A549 treated with AZD2906 at 1 μM for 4 hours (cell line): ENCODE measurements around the gene WDR5B. TPM values are rescaled to one million over a fixed set of nuclear protein-coding genes. Genes with fewer than 3 reads are reported as not detected.

Source experiments
- total RNA-seq: library from RNA; stranded (reverse); fragments of 200-300 nt; extraction: Qiagen RNA extraction; gene quantifications from 5 replicates; pipeline ENCODE4 v1.2.3, GENCODE V29; 2022

WDR5B gene
- 2.9 to 3.7 TPM (median 3.5 TPM) in 5 replicates for total RNA-seq

DNA sequence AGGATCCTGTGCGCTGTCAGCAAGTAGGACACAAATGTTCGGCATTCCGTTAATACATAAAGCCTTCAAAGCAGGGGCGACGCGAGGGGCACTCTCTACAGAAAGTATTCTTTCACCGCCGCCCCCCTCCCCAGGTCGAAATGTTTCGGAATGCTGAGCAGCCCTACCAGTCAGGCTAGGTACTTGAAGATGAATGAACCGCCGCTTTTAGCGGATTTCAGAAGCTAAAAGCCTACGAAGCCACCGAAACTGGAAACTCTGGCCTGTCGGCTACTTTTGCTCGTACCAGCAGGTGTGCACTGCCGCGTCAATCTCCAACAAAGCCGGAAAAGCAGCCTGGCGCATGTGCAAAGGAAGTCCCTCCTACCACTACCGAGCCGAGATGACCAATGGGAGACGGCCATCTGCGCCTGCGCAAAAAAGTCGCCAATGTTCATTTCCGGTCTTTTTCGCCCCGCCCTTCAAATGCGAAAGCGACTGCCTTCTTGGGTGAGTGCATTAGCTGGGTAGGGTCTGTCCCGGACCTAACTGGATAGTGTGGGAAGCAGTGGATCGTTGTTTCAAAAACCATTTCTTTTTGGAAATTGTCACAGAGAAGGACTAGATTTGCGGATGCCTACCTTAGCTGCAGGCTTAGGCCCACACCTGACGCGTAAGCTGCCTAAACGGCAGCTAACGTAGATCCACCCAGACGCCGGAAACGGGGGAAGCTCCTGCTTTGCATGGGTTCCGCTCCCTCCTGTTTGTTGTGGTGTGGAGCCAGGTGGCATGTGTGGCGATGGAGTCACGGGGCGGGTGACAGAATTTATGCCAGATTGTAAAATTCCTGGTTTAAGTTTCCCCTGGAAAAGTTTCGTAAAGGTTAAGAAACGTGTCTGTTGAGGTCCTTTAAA lies at the start of gene WDR5B:
Gene WDR5B (minus strand): TSS at position 301 of the 893 bp plus-strand sequence. CDS start 534 bp downstream, outside the sequence.

DNA sequence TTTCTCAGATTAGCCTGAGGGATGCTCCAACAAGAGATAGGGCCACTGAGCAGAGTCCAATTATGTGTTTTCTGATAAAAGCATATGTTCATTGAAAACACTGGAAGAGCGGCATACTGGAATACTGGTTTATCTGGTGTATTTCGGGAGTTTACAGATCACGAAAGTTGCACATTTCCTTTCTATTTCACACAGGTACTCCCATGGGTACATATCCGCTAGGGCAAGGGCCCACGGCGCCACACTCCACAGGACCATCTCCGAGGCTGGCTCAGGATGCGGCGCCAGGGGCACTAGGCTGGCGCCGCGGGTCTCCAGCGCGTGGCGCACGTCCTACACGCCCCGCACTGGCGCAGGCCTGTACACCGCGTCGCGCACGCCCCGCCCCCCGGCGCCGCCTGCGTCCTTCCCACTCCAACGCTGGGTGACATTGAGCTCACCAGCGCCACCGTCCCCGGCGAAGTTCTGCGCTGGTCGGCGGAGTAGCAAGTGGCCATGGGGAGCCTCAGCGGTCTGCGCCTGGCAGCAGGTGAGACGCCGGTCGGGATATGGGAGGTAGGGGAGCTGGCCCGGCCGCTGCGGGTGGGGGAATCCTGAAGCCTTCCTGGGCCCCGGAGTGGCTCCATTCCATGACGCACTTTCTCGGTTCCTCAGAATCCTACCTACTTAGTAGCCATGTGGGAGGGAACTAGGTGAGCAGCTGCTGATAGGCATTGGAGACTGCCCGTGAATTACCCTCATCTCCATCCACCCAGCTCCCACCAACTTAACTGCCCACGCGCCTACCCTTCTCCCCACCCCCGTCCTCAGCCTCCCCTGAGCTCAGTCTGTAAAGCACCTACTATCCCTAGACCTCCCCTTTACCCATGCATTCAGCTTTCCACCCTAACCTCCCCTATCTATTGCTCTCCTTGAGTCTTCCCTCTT lies 31.8 kb downstream of the WDR5B start, which contains the start of gene FAM162A:
Gene FAM162A (plus strand): TSS at position 412 of the 927 bp plus-strand sequence. CDS start 84 bp downstream, at position 496.

DNA sequence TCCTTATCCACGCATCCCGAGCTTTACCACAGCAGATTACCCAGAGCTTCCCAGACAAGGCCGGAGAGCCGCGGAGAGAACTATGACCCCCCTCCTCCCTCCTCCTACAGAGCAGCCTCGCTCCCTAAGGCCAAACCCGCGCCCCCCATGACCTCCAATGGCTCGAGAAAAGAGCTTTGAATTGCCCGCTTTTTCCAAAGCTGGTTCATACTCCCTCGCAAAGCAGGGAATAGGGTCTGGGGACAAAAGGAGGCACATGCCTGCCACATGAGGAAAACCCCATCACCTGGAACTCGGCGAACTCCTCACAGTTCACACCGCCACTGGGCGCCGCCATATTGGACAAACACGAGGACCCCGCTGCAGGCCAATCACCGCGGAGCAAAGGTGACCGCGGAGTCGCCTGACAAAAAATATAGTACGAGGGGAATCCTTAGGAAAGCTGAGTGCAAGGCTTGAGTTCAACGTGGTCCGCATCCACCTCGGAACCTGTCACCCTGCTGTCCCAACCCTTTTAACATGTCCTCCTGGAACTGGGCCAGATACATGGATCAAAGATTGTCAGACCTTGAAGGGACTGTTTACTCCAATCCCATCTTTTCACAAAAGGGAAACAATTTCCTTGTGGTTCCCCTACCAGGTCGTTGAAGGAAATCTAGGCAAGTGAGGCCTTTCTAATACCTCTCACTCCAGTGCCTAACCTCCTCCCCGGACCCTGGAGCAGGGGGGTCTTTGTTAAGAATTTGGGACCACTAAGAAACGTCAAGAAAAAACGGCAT lies 32.8 kb downstream of the WDR5B start, which contains the start of gene MIX23:
Gene MIX23 (minus strand): TSS at position 344 of the 779 bp plus-strand sequence. CDS start 7 bp downstream, at position 337.

Other genes starting within 250 kb of the WDR5B start
- not detected in 5 replicates for gene CASR, start 232.4 kb downstream of the WDR5B start, total RNA-seq
- gene CSTA, start 90.8 kb downstream of the WDR5B start, total RNA-seq = 0.81 to 1.1 TPM (median 0.86 TPM) in 5 replicates
- 42.5 to 60.6 TPM (median 44.8 TPM) in 5 replicates for gene MIX23, start 32.8 kb downstream of the WDR5B start, total RNA-seq
- gene FAM162A, start 31.9 kb downstream of the WDR5B start, total RNA-seq = 30.4 to 33.8 TPM (median 31.1 TPM) in 5 replicates
- 50.4 to 61.0 TPM (median 60.2 TPM) in 5 replicates for gene KPNA1, start 98.9 kb upstream of the WDR5B start, total RNA-seq
- gene PARP9, start 148.2 kb upstream of the WDR5B start, total RNA-seq = 5.4 to 6.2 TPM (median 5.5 TPM) in 5 replicates
- gene DTX3L, start 148.3 kb upstream of the WDR5B start, total RNA-seq = 6.7 to 10.0 TPM (median 7.3 TPM) in 5 replicates
- gene PARP15, start 161.6 kb upstream of the WDR5B start, total RNA-seq = not detected in 5 replicates